Measurements from ENCODE around the gene TTC9B.

GRCh38 chr19:40217027-40217810, 965 bp downstream of the TTC9B start:
- TF ChIP-seq CTCF (IDR thresholded peaks at IDR 0.05): no peak
- TF ChIP-seq POLR2A (IDR thresholded peaks at IDR 0.05): no peak
